ENCODE data around the gene ANKLE1.

ANKLE1 gene

GRCh38 chr19:17307876-17308377 is 26.2 kb downstream of the ANKLE1 start:
- DNase-seq (ENCODE audit: low read depth) = no peak

DNA sequence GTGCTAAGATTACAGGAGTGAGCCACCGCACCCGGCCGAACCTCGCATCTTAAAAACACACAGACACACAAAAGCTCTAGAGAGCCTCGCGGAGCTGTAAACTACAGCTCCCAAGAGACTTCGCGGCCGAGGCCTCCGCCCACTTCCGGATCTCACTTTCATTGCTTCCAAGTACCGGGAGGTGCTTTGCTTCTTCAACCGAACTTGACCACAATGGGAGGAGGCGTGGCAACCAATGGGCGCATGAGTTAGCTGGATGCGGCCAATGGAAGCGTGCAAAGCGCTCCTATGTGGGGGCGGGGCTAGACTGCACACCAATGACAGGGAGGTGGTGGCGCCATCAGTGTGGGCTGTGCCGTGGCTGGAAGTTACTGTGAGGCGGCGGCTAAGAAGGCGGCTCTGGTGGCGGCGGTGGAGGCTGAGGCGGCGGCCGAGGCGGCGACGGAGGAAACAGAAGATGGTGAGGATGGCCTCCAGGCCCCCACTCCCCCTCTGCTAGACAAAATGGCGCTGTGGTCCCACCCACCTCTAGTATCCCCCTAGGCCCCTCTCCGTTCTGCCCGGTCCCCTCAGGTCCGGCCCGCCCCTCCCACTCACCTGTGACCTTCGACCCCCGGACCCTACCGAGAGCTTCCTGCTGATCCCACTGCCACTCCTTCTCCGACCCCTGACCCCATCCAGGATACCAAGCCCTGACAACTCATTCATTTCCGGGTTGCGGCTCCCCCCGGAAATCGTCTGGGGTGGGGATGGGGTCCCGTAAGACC is 27.7 kb downstream of the ANKLE1 start, which contains the start of gene DDA1:
TSS of gene DDA1 (plus strand) at position 366 of the 767 bp plus-strand sequence. CDS start at position 458, 92 bp downstream.
- peak; percentile 99 for DNase-seq (ENCODE audit: low read depth)

DNA sequence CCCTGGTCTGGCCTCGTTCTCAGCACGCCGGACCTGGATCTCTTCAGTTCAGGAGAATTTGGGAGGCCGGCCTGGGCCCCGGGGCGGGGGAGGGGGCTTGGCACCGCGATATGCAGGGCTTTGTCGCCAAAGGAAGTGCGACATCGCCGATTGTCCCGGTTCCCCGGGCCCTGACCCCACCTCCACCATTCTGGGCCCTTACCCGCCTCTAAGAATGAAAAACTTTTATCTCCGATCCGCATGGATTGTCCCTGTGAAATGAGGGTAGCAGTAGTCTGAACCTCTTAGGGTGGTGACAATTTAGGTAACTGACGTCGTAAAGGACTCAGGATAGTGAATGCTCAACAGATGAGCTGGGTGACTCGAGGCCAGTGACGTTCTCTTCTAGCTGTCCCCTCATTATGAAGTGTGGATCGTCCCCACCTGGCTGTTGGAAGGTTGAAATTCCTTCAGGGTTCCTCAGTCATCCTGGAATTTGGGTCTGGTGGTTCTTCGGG is 28.3 kb downstream of the ANKLE1 start:
- no peak for DNase-seq (ENCODE audit: low read depth)

GRCh38 chr19:17311455-17312188 is 29.9 kb downstream of the ANKLE1 start:
- no peak for DNase-seq (ENCODE audit: low read depth)

DNA sequence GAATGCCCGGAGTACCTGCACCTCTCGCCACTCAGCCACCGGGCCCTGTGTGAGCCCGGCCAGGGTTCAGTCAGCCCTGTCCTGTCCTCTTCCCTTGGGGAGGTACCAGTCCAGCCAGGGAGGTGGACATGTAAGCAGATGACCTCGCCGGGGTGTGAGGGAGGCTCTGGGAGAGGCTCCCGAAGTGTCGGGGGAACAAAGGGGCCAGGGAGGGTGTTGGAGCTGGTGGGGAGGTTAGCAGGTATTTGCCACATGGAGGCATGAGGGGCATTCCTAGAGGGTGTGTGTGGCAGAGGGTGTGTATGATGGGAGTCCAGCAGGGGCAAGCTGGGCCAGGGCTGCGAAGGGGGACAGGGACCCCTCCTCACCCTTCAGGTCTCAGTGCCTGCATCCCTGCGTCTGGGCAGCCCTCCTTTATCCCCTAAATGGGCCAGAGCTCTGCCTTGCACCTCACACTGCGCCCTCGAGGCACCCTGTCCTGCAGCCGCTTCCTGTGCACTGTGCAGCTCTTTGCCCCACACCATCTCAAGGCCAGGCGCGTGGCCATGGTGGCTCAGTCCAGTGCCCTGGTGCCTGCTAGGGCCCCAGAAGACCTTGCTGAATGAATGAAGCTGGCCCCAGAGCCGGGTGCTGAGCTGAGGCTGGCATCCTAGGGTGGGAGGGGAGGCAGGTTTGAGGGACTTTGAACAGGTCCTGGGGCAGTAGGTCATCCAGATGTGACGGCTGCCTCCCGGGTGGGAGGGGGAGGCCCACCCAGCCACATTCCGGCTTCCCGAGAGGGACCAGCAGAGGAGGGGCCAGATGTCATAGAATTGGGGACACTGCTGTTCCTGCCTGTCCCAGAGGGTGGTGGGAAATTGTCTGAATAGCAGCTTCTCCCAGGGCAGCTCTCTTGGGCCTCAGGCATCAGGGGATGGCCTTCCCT is 30.8 kb downstream of the ANKLE1 start:
- DNase-seq (ENCODE audit: low read depth) = no peak

DNA sequence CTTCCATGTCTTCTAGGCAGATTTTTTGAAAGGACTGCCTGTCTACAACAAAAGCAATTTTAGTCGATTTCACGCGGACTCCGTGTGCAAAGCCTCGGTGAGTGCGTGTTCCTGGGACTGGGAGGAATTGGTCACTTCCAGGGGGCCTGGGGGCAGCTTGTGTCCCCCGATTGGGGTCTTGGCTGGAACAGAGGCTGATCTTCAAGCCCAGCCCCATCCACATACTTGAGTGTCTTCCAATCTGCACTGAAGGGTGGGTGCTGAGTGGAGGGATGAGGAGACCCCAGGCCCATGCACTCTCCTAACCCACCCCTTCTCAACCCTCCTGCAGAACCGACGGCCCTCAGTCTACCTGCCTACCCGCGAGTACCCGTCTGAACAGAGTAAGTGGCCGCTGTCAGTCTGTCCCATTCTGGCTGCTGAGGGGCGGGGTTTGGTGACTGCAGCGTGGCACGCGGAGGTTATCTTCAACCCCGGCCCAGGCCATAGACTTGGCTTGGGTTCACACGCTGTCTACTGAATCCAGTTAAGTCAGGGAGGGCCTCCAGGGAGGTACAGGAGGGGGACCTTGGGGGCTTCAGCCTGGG is 32.4 kb downstream of the ANKLE1 start:
- no peak for DNase-seq (ENCODE audit: low read depth)

DNA sequence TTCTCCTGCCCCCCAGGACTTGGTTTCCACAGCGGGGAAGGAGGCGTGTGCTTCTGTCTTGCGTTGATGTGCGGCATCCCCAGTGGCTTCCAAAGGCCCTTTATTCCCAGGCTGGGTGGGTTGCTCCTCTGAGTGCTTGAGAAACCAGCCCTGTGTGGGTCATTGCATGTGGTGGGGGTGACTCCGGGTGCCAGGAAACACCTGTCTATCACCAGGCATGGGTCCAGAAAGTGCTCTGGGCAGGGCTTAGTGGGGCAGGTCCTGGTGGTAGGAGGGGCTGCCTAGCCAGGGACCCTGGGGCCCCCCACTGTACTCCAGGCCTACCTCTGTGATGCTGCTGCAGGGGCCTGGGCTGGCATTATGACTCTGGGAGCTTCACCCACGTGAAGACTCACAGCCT is 37.3 kb downstream of the ANKLE1 start:
- DNase-seq (ENCODE audit: low read depth) = no peak

- no peak for DNase-seq (ENCODE audit: low read depth)
Observed at GRCh38 chr19:17319473-17320238, 38.0 kb downstream of the ANKLE1 start.

GRCh38 chr19:17320435-17320834 is 38.7 kb downstream of the ANKLE1 start:
- DNase-seq (ENCODE audit: low read depth) = no peak

- DNase-seq (ENCODE audit: low read depth) = no peak
Observed at GRCh38 chr19:17321655-17322489, 40.2 kb downstream of the ANKLE1 start.

DNA sequence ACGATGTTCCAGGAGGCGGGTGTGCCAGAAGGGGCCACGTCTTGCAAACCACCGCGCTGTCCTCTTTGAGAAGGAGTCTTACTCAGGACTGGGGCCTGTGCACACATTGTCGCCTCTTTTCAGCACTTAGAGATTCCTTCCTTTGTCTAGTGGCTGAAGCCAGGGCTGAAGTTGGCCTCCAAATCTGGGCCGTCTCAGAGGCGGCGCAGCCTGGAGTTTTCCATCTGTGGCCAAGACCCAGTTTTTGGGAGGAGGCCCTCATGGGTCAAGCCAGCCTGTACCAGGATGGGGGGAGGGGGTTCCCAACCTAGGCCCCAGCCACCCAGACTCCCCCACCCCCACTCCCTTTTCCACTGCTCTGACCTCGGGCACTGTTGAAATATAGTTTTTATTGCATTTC is 41.2 kb downstream of the ANKLE1 start:
- DNase-seq (ENCODE audit: low read depth) = no peak

DNA sequence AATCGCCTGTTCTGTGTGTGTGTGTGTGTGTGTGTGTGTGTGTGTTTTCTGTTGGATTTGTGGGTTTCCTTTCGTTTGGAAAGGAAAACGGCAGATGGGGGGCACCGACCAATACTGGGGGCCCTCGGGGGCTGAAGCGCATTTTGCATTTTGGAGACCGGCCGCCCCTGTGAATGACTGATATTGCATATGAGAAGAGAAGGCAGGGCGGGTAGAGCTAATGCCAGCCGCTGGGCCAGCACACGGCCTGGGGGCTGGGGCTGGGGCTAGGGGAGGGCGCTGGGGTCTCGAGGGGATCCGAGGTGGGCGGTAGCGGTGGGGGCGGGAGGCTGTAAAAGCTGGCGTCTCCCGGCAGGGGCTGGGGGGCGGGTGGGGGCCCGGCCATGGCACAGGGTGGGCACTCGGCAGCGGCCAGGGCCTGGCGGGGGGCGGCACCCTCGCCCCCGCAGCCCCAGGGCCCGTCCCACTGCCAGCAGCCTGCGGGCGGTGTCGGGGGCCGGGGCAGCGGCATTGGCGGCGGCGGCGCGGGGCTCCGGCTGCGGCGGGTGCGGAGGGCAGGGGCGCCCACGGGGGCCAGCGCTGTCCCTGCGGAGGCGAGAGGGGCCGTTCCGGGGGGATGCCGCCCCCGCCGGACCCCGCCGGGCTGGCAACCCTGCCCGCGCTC is 41.7 kb downstream of the ANKLE1 start:
- DNase-seq (ENCODE audit: low read depth) = no peak

- no peak for DNase-seq (ENCODE audit: low read depth)
Observed at GRCh38 chr19:17323964-17324332, 42.2 kb downstream of the ANKLE1 start.

- DNase-seq (ENCODE audit: low read depth) = no peak
Observed at GRCh38 chr19:17324357-17325114, 42.8 kb downstream of the ANKLE1 start.

DNA sequence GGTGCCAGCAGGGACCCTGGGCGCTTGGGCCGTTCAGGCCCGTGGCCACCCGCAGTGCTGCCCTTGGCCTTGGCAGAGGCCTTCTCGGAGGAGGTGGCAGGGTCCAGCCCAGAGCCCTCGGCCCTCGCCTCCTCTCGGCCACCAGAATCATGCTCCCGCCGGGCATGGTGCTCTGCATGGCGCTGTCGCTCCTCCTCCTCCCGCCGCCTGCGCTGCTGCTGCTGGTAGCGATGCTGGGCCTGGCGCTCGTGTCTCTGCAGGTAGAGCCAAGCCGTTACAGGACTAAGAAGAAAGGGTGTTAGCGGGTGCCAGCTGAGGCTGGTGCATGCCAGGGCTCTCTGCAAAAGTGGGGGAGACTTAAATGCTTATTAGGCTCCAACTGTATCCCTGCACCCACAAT is 43.4 kb downstream of the ANKLE1 start:
- no peak for DNase-seq (ENCODE audit: low read depth)

- DNase-seq (ENCODE audit: low read depth) = no peak
Observed at GRCh38 chr19:17325881-17326594, 44.3 kb downstream of the ANKLE1 start.

GRCh38 chr19:17326595-17326966 is 44.9 kb downstream of the ANKLE1 start:
- DNase-seq (ENCODE audit: low read depth) = no peak

DNA sequence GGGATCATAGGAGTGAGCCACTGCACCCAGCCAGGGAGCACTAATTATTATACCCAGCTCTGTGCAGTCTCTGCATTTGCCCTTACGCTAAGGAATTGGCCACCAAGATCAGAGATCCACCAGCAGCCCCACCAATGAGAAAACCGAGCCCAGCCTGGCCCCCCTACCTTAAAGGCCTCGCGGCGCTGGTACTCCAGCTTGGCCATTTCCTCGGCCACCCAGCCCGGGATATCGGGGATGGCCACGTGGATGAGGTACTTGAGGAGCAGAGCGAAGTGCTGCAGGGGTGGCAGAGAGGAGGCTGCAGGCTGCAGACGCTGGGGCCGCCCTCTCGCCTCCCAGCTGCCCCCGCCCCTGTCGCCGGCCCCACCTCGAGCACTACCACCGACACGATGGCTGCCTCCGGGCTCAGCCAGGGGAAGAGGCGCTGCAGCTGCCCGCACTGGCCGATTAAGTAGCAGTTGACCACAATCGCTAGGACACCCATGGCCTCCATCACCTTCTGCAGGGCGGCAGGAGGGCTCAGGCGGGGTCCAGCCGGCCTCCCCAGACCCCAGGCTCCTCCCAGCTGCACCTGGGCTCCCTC is 45.5 kb downstream of the ANKLE1 start:
- DNase-seq (ENCODE audit: low read depth) = no peak
